Stimulated activated CD4-positive, alpha-beta T cell treated with anti-CD3 and anti-CD28 coated beads, Interleukin-4, amount 100 ng/mL, for 24 hours (primary cell): ENCODE data around the gene RABL2B.

ENCODE experiments used
- DNase-seq: peaks from one replicate; pipeline ENCODE4 v3.0.0-alpha.2; 2020

RABL2B gene

DNA sequence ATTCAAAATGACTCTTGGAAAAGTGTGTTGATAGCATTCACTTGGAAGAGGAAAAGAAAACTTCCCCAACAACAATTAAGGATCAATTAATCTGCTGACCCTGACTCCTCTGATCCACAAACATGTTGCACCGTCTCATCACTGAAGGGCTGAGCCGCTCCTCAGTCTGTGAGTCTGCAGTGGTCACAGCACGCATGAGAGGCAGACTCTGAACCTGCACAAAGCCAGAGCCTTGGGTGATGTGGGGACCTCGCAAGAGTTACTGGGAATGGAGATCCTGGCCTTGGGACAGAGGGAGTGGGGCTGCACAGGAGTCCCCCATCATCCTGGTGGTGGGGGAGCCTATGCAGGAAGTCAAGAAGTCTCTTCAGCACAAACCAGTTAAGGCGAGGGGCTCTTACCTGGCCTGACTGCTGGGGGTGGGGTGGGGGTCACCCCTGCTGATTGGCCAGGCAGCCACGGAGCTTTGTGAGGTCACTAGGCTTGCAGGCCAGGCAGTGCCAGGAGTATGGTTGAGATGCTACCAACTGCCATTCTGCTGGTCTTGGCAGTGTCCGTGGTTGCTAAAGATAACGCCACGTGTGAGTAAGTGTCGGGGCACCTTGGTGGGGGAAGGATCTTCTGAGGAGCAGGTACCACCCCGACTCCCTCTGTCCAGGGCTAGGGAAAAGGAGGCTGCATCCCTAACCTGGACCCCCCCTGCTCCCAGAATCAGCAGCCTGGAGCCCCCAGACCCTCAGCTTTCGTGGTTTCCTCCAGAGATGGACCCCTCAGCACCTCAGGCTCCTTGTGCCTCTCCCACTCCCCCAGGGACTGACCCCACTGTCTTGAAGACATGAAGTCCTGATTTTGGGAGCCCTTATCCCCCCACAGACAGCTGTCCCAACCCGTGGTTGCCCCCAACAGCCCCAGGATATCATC lies 45.4 kb downstream of the RABL2B start, which contains the start of gene ACR:
Gene ACR, plus strand, starts transcription at position 477 of the 921 bp plus-strand sequence. Its CDS starts 32 bp downstream, at position 509.
- peak; percentile 2 for DNase-seq

DNA sequence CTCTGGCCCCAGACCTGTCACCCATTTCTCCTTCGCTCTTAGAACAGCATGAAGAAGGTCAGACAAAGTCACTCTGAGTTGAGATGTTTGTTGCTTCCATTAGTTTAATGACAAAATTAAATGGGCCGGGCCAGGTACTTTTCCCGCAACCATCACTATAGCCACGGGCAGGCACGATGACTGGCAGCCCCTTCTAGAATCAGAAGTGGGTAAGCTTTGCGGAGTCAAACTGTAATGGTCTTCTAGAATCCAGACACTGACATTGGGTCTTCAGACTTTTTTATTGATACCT lies 47.8 kb downstream of the RABL2B start:
- DNase-seq, result no peak

DNA sequence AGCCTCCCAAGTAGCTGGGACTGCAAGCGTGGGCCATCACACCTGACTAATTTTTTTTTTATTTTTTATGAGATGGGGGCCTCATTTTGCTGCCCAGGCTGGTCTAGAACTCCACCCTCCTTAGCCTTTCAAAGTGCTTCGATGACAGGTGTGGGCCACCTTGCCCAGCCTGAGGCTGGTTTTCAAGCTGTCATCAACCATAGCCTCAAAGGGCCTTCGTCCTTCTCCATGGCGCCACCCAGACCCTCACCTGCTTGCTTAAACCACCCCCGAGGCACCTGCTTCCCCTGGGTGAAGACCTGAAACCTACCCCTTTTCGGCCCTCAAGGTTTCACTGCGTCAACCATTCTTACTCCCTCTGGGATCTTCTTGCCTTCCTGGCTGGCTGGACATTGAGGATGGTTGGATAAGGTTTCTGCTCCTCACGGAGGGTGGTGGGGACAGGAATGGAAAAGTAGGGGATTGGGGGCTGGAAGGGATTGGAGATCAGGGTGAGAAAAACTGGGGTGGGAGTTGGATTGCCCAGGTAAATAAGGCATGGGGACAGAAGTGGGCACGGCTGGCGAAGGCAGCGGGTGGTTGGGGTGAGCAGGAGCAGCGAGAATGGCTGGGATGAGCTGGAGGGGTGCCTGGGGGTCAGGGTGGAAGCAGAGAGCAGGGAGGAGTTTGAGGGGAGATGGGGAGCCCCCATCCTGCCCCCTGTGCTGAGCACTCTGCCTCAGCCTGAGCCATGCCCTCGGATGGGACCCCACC lies 48.3 kb downstream of the RABL2B start:
- no peak for DNase-seq

DNA sequence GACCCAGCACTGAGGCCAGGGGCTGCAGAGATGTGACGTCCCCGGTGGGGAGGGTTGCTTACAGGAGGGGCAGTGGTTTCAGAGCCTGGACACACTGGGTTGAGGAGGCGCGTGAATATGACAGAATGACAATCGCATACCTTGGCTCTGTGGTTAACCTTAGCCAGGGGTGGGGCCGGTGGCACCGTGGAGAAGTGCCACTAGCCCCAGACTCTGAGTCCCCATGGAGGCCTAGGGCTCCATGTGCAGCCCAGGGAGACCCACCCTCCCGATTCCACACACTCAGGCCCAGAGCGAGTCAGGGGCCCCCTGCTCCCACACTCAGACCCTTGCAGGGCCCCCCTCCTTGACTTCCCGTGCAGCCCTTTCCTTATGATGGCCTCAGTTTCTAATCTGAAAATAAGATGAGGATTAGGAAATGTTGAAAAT lies 49.1 kb downstream of the RABL2B start:
- DNase-seq, result no peak

DNA sequence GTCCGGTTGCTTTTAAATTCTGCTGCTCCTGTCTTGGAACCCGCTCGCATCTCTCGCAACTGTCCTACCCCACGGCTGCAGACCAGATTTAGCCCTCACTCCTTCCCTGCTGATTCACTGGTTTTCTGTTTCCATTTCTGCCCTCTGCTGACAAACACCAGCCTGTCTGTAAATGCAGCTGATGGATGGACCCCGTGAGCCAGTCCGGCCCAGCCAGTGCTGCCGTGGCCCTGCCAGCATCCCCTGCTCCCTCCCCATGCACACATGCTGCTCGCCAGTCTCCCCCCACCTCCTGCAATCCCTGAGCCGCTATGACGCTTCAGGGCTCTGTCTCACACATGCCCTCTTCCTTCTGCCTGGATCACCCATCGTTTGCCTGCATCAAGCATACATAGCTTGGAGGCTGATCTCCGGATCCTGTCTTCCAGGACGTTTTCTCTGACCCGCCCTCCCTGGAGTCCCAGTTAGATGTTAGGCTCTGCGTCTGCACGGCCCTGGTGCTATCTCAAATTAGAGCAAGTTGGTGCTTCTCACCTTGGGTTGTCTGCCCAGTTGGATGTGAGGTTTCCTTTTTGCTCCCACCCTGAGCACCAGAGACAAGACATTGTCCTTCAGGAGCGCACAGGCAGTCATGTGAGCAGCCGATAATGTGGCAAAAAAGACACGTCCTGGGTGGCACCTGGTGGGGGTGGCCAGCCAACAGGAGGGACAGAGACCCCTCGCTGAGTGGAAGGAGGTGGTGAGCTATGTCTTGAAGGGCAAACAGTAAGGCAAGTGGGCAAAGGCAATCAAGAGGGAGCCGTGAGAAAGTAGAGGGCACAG lies 49.7 kb downstream of the RABL2B start:
- DNase-seq, result no peak

DNA sequence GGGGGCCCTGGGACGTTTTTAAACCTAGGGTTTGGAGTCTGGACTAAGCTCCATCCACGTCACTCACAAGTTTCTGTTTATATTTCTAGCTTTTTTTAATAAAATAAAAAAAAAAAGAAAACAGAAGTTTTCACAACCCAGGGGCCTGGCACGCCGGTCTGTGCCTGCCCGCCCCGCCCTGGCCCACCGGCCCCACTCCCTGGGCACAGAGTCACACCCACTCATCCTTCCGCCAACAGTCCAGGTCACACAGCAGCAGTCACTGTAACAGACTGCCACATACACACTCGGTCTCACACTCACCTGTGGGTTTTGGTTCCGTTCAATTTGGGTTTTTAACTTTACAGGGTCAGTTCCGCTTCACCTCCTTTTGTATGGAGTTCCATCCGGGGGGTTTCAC lies 50.8 kb downstream of the RABL2B start:
- no peak for DNase-seq

DNA sequence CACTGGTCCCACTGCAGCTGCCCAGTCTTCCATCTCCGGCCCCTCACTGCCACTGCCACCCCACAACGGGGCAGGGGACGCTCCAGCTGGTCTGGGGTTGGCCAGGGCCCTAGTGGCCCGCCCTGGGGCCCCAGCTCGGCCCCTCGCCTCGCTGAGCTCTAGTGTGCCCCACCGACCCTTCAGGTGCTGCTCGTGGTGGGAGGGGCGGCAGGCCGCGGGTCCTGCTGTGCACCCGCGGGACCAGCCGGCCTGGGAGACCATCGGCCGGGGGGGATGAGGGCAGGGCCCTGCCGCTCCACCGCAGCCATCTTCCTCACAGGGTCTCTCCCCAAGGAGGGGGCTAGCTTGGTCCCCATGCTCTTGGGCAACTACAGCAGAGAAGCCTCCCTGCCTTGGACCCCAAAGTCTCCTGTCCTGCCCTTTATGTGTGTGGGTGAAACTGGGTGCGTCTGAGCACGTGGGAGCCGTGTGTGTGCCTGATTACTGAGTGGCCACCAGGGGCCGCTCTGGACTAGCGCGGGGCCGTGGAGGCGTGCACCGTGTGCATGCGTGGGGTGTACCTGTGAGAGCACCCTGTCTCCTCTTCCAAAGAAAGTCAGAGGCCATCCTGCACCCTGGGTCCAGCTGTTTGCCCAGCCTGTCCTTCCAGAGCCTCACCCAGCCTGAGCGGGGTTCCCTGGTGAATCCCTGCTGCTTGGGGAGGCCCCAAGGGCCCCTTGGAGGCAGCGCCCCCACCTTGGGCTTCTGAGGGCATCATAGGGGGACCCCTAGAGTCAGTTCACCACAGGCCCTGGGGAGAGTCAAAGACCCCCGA lies 51.4 kb downstream of the RABL2B start:
- DNase-seq, result peak; percentile 50

DNA sequence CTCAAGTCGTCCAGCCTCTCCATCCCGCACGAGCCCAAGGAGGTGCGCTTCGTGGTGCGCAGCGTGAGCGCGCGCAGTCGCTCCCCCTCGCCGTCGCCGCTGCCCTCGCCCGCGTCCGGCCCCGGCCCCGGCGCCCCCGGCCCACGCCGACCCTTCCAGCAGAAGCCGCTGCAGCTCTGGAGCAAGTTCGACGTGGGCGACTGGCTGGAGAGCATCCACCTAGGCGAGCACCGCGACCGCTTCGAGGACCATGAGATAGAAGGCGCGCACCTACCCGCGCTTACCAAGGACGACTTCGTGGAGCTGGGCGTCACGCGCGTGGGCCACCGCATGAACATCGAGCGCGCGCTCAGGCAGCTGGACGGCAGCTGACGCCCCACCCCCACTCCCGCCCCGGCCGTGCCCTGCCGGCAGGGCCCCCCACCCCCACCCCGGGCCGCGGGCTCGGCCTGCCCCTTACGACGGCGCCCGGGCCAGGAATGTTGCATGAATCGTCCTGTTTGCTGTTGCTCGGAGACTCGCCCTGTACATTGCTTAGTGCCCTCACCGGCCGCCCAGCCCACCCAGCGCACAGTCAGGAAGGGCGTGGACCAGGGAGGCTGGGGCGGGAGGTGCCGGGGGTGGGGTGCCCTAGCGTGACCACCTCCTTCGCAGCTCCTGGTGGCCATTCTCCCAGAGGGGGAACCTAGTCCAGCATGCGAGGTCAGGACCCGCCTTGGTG lies 52.3 kb downstream of the RABL2B start:
- no peak for DNase-seq

DNA sequence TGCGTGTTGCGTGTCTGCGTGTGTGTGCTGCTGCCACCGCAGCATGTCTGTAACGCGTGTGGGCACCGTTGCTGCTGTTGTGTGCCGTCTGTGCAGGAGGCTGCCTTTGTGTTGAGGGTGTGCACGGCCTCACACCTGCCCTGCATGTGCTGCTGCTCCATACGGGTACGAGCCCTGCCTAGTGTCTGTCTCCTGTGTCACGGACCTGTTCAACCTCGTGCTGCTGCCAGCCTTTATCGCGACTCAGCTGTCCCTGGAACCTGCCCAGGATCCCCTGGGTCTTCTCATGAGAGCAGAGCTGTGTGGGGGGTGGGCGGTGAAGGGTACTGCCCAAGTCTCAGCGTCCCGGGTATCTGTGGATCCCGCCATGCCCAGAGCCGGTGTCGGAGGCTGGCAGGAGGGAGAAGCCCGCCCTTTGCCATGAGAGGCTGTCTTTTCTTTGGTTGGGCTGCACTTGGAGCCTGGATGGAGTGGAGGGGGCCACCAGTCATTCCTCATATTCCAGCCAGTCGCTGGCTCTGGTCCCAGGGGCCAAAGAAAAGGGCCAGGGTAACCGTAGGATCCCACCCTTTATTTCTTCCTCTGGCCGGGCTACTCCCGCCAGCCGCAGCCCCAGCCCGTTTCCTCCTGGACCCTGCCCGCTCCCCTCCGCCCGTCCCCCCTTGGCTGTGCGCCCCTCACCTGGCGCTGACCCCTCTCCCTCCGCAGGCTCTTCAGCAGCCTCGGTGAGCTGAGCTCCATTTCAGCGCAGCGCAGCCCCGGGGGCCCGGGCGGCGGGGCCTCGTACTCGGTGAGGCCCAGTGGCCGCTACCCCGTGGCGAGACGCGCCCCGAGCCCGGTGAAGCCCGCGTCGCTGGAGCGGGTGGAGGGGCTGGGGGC lies 53.2 kb downstream of the RABL2B start:
- DNase-seq, result no peak

DNA sequence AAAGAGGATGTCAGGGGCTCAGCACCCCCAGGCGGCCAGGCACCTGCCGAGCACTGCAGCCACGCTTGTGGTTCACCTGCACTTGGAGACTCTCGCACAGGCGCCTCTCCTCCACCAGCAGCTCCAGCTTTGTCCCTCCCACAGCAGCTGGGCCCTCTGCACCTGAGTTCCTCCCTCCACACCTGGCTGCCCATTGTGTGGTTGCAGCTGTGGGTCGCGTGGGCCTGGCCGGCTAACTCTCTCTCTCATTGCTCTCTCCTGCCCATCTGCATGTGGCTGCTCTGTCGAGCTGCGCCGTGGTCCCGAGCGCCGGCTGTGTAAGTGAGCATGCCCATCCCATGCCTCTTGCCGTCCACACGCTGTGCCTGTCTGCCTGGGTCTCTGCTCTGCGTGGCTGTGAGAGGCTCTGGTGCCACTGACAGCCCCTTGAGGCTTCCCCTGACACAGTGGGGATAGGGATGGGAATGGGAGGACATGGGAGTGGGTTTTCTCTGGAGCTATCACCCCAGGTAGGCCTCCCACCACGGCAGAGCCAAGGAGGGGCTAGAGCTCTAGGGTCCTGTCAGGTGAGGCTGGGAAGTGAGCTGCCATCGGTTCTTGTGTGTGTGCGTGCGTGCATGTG lies 53.9 kb downstream of the RABL2B start:
- no peak for DNase-seq

DNA sequence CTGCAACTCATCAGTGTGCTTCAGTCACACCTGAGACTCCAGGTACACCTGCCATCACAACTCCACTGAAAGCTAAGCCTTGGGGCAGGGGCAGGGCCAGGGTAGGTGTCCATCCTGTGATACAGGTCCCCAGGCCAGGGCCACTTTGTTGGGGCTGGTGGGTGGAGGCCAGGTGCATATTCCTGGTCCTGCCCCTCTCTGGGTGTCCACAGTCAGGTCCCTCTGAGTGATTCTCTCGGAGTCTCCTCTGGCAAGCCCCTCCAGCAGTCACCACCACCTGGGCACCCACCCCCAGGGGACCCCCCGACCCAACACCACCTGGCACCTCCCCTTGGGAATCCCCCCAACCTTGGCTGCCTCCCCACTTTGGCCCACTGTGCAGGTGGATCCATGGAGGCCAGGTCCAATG lies 54.9 kb downstream of the RABL2B start:
- no peak for DNase-seq

DNA sequence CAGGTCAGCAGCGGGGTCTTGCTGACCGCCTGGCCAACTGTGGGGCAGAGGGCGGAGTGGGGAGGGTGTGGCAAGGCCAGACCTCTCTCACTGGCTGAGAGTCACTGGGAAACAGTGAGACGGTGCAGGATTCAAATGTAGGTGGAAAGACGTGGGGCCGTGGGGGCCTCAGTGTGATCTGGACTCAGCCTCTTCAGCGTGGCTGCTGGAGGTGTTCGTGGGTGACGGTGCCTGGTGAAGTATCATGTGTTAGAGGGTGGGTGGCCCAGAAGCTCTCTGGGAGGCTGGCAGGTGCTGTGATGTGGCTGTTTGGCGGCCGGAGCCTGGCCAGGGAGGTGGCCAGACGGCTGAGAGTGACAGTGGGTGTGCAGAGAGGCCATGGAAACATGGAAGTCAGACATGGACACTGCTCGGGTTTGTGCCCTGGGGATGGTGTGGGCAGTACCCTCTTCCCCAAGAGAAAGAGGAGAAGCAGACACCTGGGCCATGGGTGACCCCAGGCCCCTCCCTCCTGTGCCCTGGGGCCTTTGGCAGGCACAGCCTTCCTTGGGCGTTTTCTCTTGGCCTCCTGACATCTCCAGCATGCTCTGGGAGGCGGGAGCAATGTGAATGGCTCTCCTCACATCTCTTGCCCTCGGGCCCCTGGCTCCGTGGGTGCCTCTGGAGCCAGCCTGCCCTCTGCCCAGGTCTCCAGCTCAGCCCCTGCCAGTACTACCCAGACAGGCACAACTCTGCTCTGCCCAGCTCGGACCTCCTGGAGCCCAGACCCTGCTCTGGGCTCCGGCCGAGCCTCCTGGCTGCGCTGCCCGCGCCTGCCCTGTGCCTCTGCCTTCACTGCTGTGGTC lies 55.5 kb downstream of the RABL2B start:
- no peak for DNase-seq

DNA sequence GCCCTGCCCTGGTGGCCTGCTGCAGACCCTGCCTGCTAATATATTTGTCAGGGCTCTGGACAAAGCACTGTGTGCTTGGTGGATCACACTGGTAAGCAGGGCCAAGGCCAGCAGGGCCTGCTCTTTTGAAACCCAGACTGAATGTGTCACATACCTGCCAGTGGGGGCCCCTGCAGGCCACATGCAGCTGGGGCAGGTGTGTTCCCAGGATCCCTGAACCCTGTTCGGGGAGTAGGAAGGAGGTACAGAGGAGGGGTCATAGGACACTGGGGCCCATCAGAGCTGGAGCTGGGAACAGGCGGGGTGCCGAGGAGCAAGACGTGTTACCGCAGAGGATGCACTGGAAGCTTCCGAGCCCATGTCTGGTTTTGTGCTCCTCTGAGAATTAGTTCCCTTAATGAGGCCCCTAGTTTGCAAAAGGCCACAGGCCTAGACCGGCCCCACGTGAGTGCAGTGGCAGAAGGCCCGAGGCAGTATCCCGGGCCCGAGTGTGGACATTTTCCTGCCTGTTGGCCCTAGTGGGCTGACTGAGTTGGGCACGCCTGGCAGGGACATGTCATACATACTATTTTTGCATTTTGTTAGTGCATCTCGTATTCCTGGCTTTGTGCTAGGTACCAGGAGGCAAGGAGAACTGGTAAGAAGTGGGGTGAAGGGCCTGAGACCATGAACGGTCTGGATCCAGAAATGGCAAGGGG lies 56.6 kb downstream of the RABL2B start:
- DNase-seq, result no peak

DNA sequence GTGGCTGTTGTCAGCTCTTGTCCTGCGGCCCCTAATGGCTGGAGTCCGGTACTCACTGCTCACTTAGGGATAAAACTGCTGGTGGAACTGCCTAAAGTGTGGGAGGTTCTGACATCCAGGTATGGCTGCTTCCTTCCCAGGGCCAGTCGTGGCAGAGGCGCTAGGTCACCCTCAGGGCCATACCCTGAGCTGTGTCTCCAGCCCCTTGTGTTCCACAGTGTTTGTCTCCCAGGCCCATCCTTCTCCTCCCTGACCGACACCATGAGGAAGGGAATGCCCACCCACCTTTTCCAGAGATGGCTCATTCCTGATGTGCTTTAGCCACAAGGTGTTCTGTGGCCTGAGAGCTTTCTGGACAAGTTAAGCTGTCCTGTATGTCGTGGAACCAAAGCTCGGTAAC lies 57.8 kb downstream of the RABL2B start:
- no peak for DNase-seq

DNA sequence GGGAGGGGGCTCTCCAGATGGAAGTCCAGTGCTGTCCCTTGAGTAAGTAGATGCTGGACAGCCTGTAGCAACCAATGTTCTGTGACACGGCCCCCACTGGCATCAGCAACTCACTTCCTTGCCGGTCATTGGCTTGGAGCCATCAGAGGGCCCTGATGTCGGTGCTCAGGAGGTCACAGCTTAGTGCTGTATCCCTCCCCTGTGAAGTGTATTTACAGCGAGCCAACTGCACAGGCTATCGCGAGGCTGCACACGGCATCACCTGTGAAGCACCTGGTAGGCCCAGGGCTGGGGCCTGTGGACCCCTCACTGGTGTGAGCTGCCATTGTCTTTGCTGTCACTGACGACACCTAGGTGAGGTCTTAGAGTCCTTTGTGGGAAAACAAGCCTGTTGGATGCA lies 58.8 kb downstream of the RABL2B start:
- no peak for DNase-seq

DNA sequence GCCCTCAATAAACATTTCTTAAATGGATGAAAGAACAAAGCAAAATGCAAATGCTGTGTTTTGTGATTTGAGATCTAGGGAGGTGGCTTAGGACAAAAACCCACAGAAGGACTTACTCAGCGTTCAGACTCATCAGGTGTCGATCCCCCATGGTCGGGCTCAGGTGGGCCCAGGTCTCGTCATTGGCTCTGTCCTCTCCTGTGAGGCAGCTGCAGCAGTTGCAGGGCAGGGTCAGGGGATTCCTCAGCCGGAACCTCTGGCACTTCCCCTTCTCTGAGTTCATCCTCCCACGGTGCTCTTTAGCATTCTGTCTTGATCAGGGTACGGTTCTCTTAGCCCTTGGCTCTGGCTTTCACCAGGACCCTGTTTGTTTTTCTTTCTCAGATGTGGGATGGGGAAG lies 59.4 kb downstream of the RABL2B start:
- no peak for DNase-seq

DNA sequence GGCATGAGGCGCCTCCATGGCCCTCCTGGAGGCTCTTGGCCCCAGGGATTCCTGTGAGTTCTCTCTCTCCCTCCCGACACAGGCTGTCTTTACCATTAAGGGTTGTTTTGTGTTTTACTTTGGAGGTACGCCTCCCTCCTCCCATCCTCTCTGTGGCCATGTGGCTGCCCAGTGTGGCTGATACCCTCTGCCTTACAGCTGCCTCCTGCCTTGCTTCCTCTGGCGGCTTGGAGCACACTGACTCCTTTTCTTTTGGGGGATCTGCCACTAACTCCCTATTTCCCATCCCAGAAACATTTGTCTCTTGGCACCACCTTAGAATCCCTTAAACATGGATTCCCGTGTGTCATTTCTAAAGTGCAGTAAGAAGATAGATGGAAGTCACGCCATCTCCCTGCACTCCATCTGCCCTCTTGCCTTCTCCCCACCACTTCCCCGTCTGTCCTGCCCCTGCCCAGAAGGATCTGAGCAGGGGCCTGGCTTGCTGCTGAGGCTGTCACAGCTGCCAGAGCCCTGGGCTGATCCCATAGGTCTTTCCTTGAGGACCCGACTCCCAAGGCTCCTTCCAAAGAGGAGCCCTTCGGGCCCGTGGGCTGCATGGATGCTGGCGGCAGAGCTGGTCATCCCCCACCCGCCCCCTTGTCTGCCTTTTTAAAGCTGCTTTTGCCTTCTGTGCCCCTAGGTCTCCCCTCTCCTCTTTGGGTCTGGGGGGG lies 60.6 kb downstream of the RABL2B start:
- DNase-seq, result no peak
